Caco-2 (cell line): ENCODE results near the gene PAX5. TPM values are rescaled to one million over a fixed set of nuclear protein-coding genes. Genes with fewer than 3 reads are reported as not detected.

Experiments
- BruUV-seq: library from RNA; stranded (reverse); fragments of 400-500 nt; replicated peaks from 2 replicates; lab custom pipeline; 2021; lab: Mats Ljungman, UMichigan
- CTCF ChIA-PET: fragments of 300-600 bp; sonication (Branson Sonifier 250); formaldehyde crosslinking; loops from one replicate; lab custom pipeline; 2022; ENCODE audit warnings: antibody characterized with exemption; lab: Charles Lee
- POLR2A ChIA-PET: fragments of 300-600 bp; sonication (Branson Sonifier 250); formaldehyde crosslinking; loops from one replicate; lab custom pipeline; 2022; ENCODE audit warnings: antibody characterized with exemption; lab: Charles Lee
- DNase-seq, 2 experiments: peaks; one replicate each; pipeline versions ENCODE4 v3.0.0 to v3.0.0-alpha.2; 2020 to 2022
- H3K27me3 ChIP-seq: replicated peaks from 2 replicates; pipeline ENCODE4 v1.6.0; 2011; ENCODE audit warnings: low read length; ENCODE audit not compliant: control insufficient read depth, insufficient read depth
- H3K36me3 ChIP-seq: 2 replicates; pipeline ENCODE4 v1.5.1; 2011; ENCODE audit warnings: low read length; ENCODE audit not compliant: control insufficient read depth, insufficient read depth
- H3K4me1 ChIP-seq: fragments of 250-450 bp; sonication (Bioruptor Pico); 2 replicates; pipeline ENCODE4 v1.5.1; 2020; ENCODE audit warnings: mild to moderate bottlenecking
- H3K4me3 ChIP-seq: 2 replicates; pipeline ENCODE4 v1.5.1; 2011; ENCODE audit warnings: low read depth, mild to moderate bottlenecking, control low read depth, low read length
- H3K9me3 ChIP-seq: fragments of 250-450 bp; sonication (Bioruptor Pico); 2 replicates; pipeline ENCODE4 v1.5.1; 2020; ENCODE audit warnings: mild to moderate bottlenecking, moderate library complexity
- H3K27ac Mint-ChIP-seq: one replicate; pipeline ENCODE4 v1.8.0; 2022; ENCODE audit warnings: mixed read lengths; ENCODE audit not compliant: unreplicated experiment
- H3K27me3 Mint-ChIP-seq: one replicate; pipeline ENCODE4 v1.8.0; 2022; ENCODE audit warnings: mixed read lengths; ENCODE audit not compliant: insufficient read depth, unreplicated experiment
- H3K36me3 Mint-ChIP-seq: one replicate; pipeline ENCODE4 v1.8.0; 2022; ENCODE audit warnings: mild to moderate bottlenecking, mixed read lengths; ENCODE audit not compliant: insufficient read depth, unreplicated experiment
- H3K4me1 Mint-ChIP-seq: one replicate; pipeline ENCODE4 v1.8.0; 2022; ENCODE audit warnings: low read depth, mixed read lengths; ENCODE audit not compliant: unreplicated experiment
- H3K4me3 Mint-ChIP-seq: one replicate; pipeline ENCODE4 v1.8.0; 2022; ENCODE audit warnings: mild to moderate bottlenecking, moderate library complexity, mixed read lengths; ENCODE audit not compliant: unreplicated experiment
- H3K9me3 Mint-ChIP-seq: one replicate; pipeline ENCODE4 v1.8.0; 2022; ENCODE audit warnings: mixed read lengths; ENCODE audit not compliant: unreplicated experiment
- intact Hi-C: fragments of 100-400 bp; cut with micrococcal nuclease; formaldehyde crosslinking; loops from one replicate; pipeline ENCODE4 v1.10.0; 2022; ENCODE audit not compliant: unreplicated experiment
- total RNA-seq: library from RNA; stranded (reverse); gene quantifications from 2 replicates; pipeline ENCODE4 v1.2.3, GENCODE V29; 2022
- TF ChIP-seq, protein P1 (sequence below), 2 experiments: fragments of 200-600 bp in 1 of 2; IDR thresholded peaks; 1 replicate in 1 of 2; 2 replicates in 1 of 2; pipeline versions ENCODE4 v1.5.1 to v1.8.0; 2011 to 2022; ENCODE audit warnings: antibody characterized with exemption in 1 of 2, control low read depth in 1 of 2, inconsistent platforms in 1 of 2, low read depth in 1 of 2, low read length in 1 of 2, mild to moderate bottlenecking in 1 of 2, moderate library complexity in 1 of 2; ENCODE audit not compliant: insufficient read depth in 1 of 2, severe bottlenecking in 1 of 2, unreplicated experiment in 1 of 2

PAX5 gene
- total RNA-seq, 1 experiment from 2014 or later, result not detected

DNA sequence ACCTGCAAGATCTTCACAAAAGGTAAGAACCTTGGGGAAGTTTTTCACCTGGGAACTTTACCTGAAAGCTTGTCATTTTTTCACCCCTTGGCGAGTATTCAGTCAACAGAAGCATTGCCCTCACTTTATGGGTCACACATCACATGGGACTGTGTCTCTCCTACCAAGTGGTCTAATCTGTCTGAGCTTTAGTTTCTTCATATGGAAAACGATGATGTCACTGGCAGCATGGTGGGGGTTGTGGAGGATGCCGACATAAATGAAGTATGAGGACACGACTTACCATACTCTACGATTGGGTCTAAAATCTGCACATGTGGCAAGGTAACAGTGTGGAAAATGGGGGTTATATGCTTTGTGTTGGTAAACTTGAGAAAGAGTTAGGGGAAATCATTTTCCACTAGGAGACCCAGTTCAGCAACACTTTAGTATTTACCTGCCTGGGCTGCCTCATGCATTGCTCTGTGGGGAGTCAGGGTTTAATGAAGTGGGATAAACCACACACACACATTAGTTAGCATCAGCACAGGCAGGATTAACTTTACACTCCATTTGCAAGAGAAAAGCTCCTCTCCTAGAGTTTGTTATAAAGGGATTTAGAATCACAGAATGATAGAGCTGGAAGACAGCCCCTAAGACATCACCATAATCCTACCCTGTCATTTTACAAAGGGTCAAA is 19.8 kb upstream of the PAX5 start:
- CTCF ChIA-PET, result no interaction called here
- peaks cover 21% of the 10 kb centered on the region for H3K27me3 Mint-ChIP-seq

DNA sequence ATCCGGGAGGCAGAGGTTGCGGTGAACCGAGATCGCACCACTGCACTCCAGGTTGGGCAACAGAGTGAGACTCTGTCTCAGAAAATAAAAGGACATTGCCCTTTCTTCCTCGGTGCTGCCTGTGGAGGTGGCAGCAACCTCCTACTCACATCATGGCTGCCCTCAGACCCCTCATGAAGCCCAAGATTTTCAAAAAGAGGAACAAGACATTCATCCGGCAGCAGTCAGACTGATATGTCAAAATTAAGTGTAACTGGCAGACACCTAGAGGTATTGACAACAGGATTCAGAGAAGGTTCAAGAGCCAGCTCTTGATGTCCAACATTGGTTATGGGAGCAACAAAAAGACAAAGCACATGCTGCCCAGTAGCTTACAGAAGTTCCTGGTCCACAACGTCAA is 12.6 kb upstream of the PAX5 start:
- Histone ChIP-seq H3K9me3 (no peaks in the 10 kb centered on the region), H3K4me3 (no peak overlapping the region), H3K27me3 (peaks cover 1% of the 10 kb centered on the region), H3K36me3 (no peaks in the 10 kb centered on the region), H3K4me1 (no peaks in the 10 kb centered on the region)
- no TSS peak for BruUV-seq
- TF ChIP-seq, protein P1, sequence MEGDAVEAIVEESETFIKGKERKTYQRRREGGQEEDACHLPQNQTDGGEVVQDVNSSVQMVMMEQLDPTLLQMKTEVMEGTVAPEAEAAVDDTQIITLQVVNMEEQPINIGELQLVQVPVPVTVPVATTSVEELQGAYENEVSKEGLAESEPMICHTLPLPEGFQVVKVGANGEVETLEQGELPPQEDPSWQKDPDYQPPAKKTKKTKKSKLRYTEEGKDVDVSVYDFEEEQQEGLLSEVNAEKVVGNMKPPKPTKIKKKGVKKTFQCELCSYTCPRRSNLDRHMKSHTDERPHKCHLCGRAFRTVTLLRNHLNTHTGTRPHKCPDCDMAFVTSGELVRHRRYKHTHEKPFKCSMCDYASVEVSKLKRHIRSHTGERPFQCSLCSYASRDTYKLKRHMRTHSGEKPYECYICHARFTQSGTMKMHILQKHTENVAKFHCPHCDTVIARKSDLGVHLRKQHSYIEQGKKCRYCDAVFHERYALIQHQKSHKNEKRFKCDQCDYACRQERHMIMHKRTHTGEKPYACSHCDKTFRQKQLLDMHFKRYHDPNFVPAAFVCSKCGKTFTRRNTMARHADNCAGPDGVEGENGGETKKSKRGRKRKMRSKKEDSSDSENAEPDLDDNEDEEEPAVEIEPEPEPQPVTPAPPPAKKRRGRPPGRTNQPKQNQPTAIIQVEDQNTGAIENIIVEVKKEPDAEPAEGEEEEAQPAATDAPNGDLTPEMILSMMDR (IDR thresholded peaks at IDR 0.05; ENCODE audit: insufficient read depth in 1 of 2, low read depth in 1 of 2, low read length in 1 of 2, severe bottlenecking in 1 of 2, unreplicated experiment in 1 of 2), result no peak
- Mint-ChIP-seq H3K36me3 (no peaks in the 10 kb centered on the region), H3K4me3 (no peak overlapping the region), H3K27me3 (peaks cover 10% of the 10 kb centered on the region), H3K4me1 (no peaks in the 10 kb centered on the region), H3K27ac (no peak overlapping the region), H3K9me3 (no peaks in the 10 kb centered on the region)
- CTCF ChIA-PET, result no interaction called here
- POLR2A ChIA-PET, result interaction anchor here (0.5 kb wide), 1 partner anchor 382 kb away, joined by 3 read pairs; no protein-coding TSS in a partner anchor
- DNase-seq, result no peak
- intact Hi-C loops, result no loop called here

More for the DNA sequence above, 19.8 kb upstream of the PAX5 start:
- POLR2A ChIA-PET, result no interaction called here
- H3K27me3 ChIP-seq, result 0 out of 2 replicates have a peak, but pooled peaks cover 1% of the 10 kb centered on the region
- H3K27ac Mint-ChIP-seq, result no peak overlapping the region
- H3K36me3 Mint-ChIP-seq, result no peaks in the 10 kb centered on the region
- no TSS peak for BruUV-seq
- no peaks in the 10 kb centered on the region for H3K4me1 Mint-ChIP-seq
- no peaks in the 10 kb centered on the region for H3K9me3 ChIP-seq
- no peaks in the 10 kb centered on the region for H3K4me1 ChIP-seq
- H3K9me3 Mint-ChIP-seq, result no peaks in the 10 kb centered on the region
- H3K4me3 Mint-ChIP-seq, result no peak overlapping the region
- no peak overlapping the region for H3K4me3 ChIP-seq
- intact Hi-C loops, result no loop called here
- TF ChIP-seq, protein P1 (IDR thresholded peaks at IDR 0.05; ENCODE audit: insufficient read depth in 1 of 2, low read depth in 1 of 2, low read length in 1 of 2, severe bottlenecking in 1 of 2, unreplicated experiment in 1 of 2), result no peak
- DNase-seq, result no peak
- H3K36me3 ChIP-seq, result no peaks in the 10 kb centered on the region

DNA sequence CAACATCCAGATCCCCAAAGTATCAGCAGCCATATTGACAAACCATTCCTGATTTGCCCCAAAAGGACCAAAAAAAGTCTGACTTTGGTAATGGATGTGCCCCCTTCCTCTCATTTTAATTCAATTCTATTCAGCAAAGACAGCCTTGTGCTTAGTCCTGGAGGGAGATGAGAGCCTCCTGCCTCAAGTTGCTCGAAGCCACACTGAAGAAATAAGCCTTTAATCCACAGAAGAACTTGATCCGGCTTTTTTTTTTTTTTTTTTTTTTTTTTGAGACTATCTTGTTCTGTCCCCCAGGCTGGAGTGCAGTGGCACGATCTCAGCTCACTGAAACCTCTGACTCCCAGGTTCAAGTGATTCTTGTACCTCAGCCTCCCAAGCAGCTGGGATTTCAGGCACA is 8.4 kb upstream of the PAX5 start:
- Mint-ChIP-seq H3K4me1 (no peaks in the 10 kb centered on the region), H3K4me3 (no peak overlapping the region), H3K27ac (no peak overlapping the region), H3K9me3 (no peaks in the 10 kb centered on the region), H3K27me3 (peaks cover 12% of the 10 kb centered on the region), H3K36me3 (no peaks in the 10 kb centered on the region)
- no TSS peak for BruUV-seq
- TF ChIP-seq, protein P1 (IDR thresholded peaks at IDR 0.05; ENCODE audit: insufficient read depth in 1 of 2, low read depth in 1 of 2, low read length in 1 of 2, severe bottlenecking in 1 of 2, unreplicated experiment in 1 of 2), result no peak
- no peaks in the 10 kb centered on the region for H3K36me3 ChIP-seq
- CTCF ChIA-PET, result no interaction called here
- DNase-seq, result no peak
- no peak overlapping the region for H3K4me3 ChIP-seq
- H3K27me3 ChIP-seq, result no peaks in the 10 kb centered on the region; the same call in none of the 2 replicates
- no peaks in the 10 kb centered on the region for H3K4me1 ChIP-seq
- intact Hi-C loops, result no loop called here
- H3K9me3 ChIP-seq, result no peaks in the 10 kb centered on the region
- POLR2A ChIA-PET, result no interaction called here
